HepG2 (cell line): Measurements from ENCODE around the gene SRSF7. TPM values are rescaled to one million over a fixed set of nuclear protein-coding genes. Genes with fewer than 3 reads are reported as not detected.
A peak's percentile ranks its signal among the peaks of the same experiment; 100 is the strongest.

Source experiments
- CBX5 ChIP-seq: sonication (generic); formaldehyde crosslinking; IDR thresholded peaks from 2 replicates; pipeline ENCODE4 v1.4.0; 2020; ENCODE audit warnings: missing genetic modification reagents, borderline replicate concordance
- CENPT ChIP-seq: sonication (generic); formaldehyde crosslinking; IDR thresholded peaks from 2 replicates; pipeline ENCODE4 v1.8.0; 2022; ENCODE audit warnings: low read depth, mild to moderate bottlenecking, moderate library complexity, missing genetic modification reagents
- DMTF1 ChIP-seq: sonication (generic); formaldehyde crosslinking; IDR thresholded peaks from 2 replicates; pipeline ENCODE4 v1.4.0; 2020; ENCODE audit warnings: mild to moderate bottlenecking, missing genetic modification reagents
- FLYWCH1 ChIP-seq: sonication (generic); formaldehyde crosslinking; IDR thresholded peaks from 2 replicates; pipeline ENCODE4 v1.8.1; 2023; ENCODE audit warnings: mild to moderate bottlenecking, missing genetic modification reagents
- GMEB1 ChIP-seq: sonication (generic); formaldehyde crosslinking; IDR thresholded peaks from 2 replicates; pipeline ENCODE4 v1.5.1; 2020; ENCODE audit warnings: missing genetic modification reagents, mild to moderate bottlenecking, borderline replicate concordance
- HMGXB3 ChIP-seq: sonication (generic); formaldehyde crosslinking; IDR thresholded peaks from 2 replicates; pipeline ENCODE4 v1.4.0; 2020; ENCODE audit warnings: missing genetic modification reagents, borderline replicate concordance
- JUN ChIP-seq: sonication (generic); formaldehyde crosslinking; IDR thresholded peaks from 2 replicates; pipeline ENCODE4 v1.4.0; 2020; ENCODE audit warnings: mild to moderate bottlenecking, missing genetic modification reagents
- NCOA5 ChIP-seq: sonication (generic); formaldehyde crosslinking; IDR thresholded peaks from 2 replicates; pipeline ENCODE4 v1.4.0; 2020; ENCODE audit warnings: missing genetic modification reagents
- NFKBIZ ChIP-seq: IDR thresholded peaks from 2 replicates; pipeline ENCODE4 v1.6.1; 2018; ENCODE audit warnings: missing genetic modification reagents, missing compliant biosample characterization
- RCOR2 ChIP-seq: IDR thresholded peaks from 2 replicates; pipeline ENCODE4 v1.6.1; 2016; ENCODE audit warnings: missing biosample characterization, missing genetic modification reagents
- RELA ChIP-seq: sonication (generic); formaldehyde crosslinking; IDR thresholded peaks from 2 replicates; pipeline ENCODE4 v1.4.0; 2020; ENCODE audit warnings: missing genetic modification reagents
- SMARCE1 ChIP-seq: fragments of 450-650 bp; IDR thresholded peaks from 2 replicates; pipeline ENCODE4 v1.6.1; 2017; ENCODE audit warnings: borderline replicate concordance
- SNRNP70 ChIP-seq: fragments of 200-400 bp; formaldehyde crosslinking; IDR thresholded peaks from 2 replicates; pipeline ENCODE4 v1.6.1; 2017; ENCODE audit warnings: mild to moderate bottlenecking, low read depth, low read length, moderate library complexity
- TP53 ChIP-seq: sonication (generic); formaldehyde crosslinking; conservative IDR thresholded peaks from 2 replicates; pipeline ENCODE4 v1.4.0; 2020; ENCODE audit warnings: missing genetic modification reagents
- YEATS2 ChIP-seq: sonication (generic); formaldehyde crosslinking; IDR thresholded peaks from 2 replicates; pipeline ENCODE4 v1.4.0; 2020; ENCODE audit warnings: missing genetic modification reagents, borderline replicate concordance
- ZFP62 ChIP-seq: sonication (generic); formaldehyde crosslinking; IDR thresholded peaks from 2 replicates; pipeline ENCODE4 v1.4.0; 2020; ENCODE audit warnings: missing genetic modification reagents
- ZIK1 ChIP-seq: sonication (generic); formaldehyde crosslinking; IDR thresholded peaks from 2 replicates; pipeline ENCODE4 v1.5.0; 2020; ENCODE audit warnings: mild to moderate bottlenecking, low read depth, missing genetic modification reagents, borderline replicate concordance
- ZNF251 ChIP-seq: sonication (generic); formaldehyde crosslinking; IDR thresholded peaks from 2 replicates; pipeline ENCODE4 v1.9.0; 2021; ENCODE audit warnings: mild to moderate bottlenecking, missing genetic modification reagents
- ZNF331 ChIP-seq: sonication (generic); formaldehyde crosslinking; IDR thresholded peaks from 2 replicates; pipeline ENCODE4 v1.4.0; 2020; ENCODE audit warnings: missing genetic modification reagents
- ZNF547 ChIP-seq: sonication (generic); formaldehyde crosslinking; IDR thresholded peaks from 2 replicates; pipeline ENCODE4 v1.5.1; 2020; ENCODE audit warnings: mild to moderate bottlenecking, missing genetic modification reagents
- ZNF670 ChIP-seq: sonication (generic); formaldehyde crosslinking; IDR thresholded peaks from 2 replicates; pipeline ENCODE4 v1.8.0; 2022; ENCODE audit warnings: mild to moderate bottlenecking, missing genetic modification reagents, borderline replicate concordance
- ZNF746 ChIP-seq: sonication (generic); formaldehyde crosslinking; IDR thresholded peaks from 2 replicates; pipeline ENCODE4 v1.8.0; 2022; ENCODE audit warnings: mild to moderate bottlenecking, missing genetic modification reagents
- polyA plus RNA-seq, 8 experiments: library from polyadenylated mRNA; depleted of rRNA in 3 of 8; stranded (reverse) in 7 of 8; unstranded in 1 of 8; fragments of >200 nt; fragmentation: Illumina TruSeq in 4 of 8; extraction: Trizol in 4 of 8; gene quantifications; 2 replicates each; pipeline versions ENCODE4 v1.2.1 to v1.2.3, GENCODE V29; 2011 to 2016; ENCODE audit warnings: low read depth in 4 of 8, missing spikeins in 1 of 8, mixed read lengths in 1 of 8; ENCODE audit not compliant: insufficient read depth in 1 of 8
- total RNA-seq, 5 experiments: library from RNA; depleted of rRNA; stranded (reverse); fragments of >200 nt; fragmentation: Illumina TruSeq; extraction: Trizol; gene quantifications; 2 replicates each; pipeline ENCODE4 v1.2.3, GENCODE V29; 2016; ENCODE audit warnings: low read depth in 1 of 5

SRSF7 gene
- total and polyA plus RNA-seq, 2 of the 13 experiments (the other 11 are each of a cell fraction or from before 2014, with no cell fraction given), result 172 to 275 TPM

GRCh38 chr2:38750891-38751595 lies at the start of gene SRSF7 (continued):
- TF ChIP-seq DMTF1 (CRISPR knock-in tag) (0 out of 2 replicates have a peak, but pooled peaks have one; percentile 87), RELA (CRISPR knock-in tag) (peak; percentile 87), ZNF251 (CRISPR knock-in tag) (peak; percentile 18; the same call in 1 of the 2 replicates), NFKBIZ (CRISPR knock-in tag) (peak; percentile 75), ZNF331 (CRISPR knock-in tag) (peak; percentile 81), SMARCE1 (no peak), ZFP62 (CRISPR knock-in tag) (no peak), ZIK1 (CRISPR knock-in tag) (peak; percentile 87), ZNF547 (peak; percentile 92), TP53 (CRISPR knock-in tag) (no peak), NCOA5 (CRISPR knock-in tag) (no peak), RCOR2 (no peak; the same call in 1 of the 2 replicates), CENPT (peak; percentile 97), YEATS2 (CRISPR knock-in tag) (peak; percentile 76), CBX5 (CRISPR knock-in tag) (0 out of 2 replicates have a peak, but pooled peaks have one; percentile 22), FLYWCH1 (peak; percentile 94; the same call in 1 of the 2 replicates), ZNF670 (CRISPR knock-in tag) (peak; percentile 95; the same call in 1 of the 2 replicates), SNRNP70 (no peak), ZNF746 (CRISPR knock-in tag) (peak; percentile 84; the same call in 1 of the 2 replicates), GMEB1 (CRISPR knock-in tag) (peak; percentile 87), HMGXB3 (CRISPR knock-in tag) (peak; percentile 66), JUN (CRISPR knock-in tag) (no peak)
